T-cell (primary cell): ENCODE results near the gene PIGM. TPM values are rescaled to one million over a fixed set of nuclear protein-coding genes. Genes with fewer than 3 reads are reported as not detected.
A peak's percentile ranks its signal among the peaks of the same experiment; 100 is the strongest.

ENCODE experiments used
- ATAC-seq, 4 experiments: fragments of 200-7000 bp in 3 of 4; fragments of 150-1000 bp in 1 of 4; cut with Tn5 transposase; replicated peaks in 1 of 4; 1 replicate in 3 of 4; 2 replicates in 1 of 4; pipeline ENCODE4 v1.10.0; 2021; ENCODE audit warnings: moderate library complexity in 3 of 4, mild to moderate bottlenecking in 2 of 4, moderate number of reproducible peaks in 1 of 4
- CTCF ChIA-PET, 2 donors: fragments of 300-600 bp; sonication (Branson Sonifier 250); formaldehyde crosslinking; loops; one replicate each; lab custom pipeline; 2022; ENCODE audit warnings: antibody characterized with exemption in 2 of 2; lab: Charles Lee
- POLR2A ChIA-PET, 2 donors: fragments of 300-600 bp; sonication (Branson Sonifier 250); formaldehyde crosslinking; loops; one replicate each; lab custom pipeline; 2022; ENCODE audit warnings: antibody characterized with exemption in 2 of 2; lab: Charles Lee
- DNase-seq, 35 experiments: peaks; one replicate each; pipeline versions ENCODE4 v3.0.0 to v3.0.0-alpha.2; 2013 to 2023
- H3K27ac ChIP-seq: one replicate; pipeline ENCODE4 v1.5.1; 2013; ENCODE audit warnings: low read length
- H3K27me3 ChIP-seq, 2 experiments: replicated peaks in 1 of 2; 1 replicate in 1 of 2; 2 replicates in 1 of 2; pipeline versions ENCODE4 v1.6.1 to v1.7.0; 2013; ENCODE audit warnings: low read length in 1 of 2, mixed read lengths in 1 of 2; ENCODE audit not compliant: control insufficient read depth in 2 of 2, insufficient read depth in 2 of 2; ENCODE audit errors: extremely low read depth in 1 of 2
- H3K36me3 ChIP-seq, 2 donors: 1 replicate in 1 of 2; 2 replicates in 1 of 2; pipeline versions ENCODE4 v1.6.1 to v1.7.0; 2013; ENCODE audit warnings: low read length in 1 of 2; ENCODE audit not compliant: control insufficient read depth in 2 of 2, insufficient read depth in 1 of 2; ENCODE audit errors: extremely low read depth in 1 of 2
- H3K4me1 ChIP-seq, 2 experiments: 1 replicate in 1 of 2; 2 replicates in 1 of 2; pipeline versions ENCODE4 v1.6.1 to v1.7.0; 2013; ENCODE audit warnings: low read length in 2 of 2, mixed read lengths in 1 of 2; ENCODE audit not compliant: insufficient read depth in 2 of 2, control insufficient read depth in 1 of 2; ENCODE audit errors: extremely low read depth in 1 of 2
- H3K4me3 ChIP-seq, 2 donors: 1 replicate in 1 of 2; 2 replicates in 1 of 2; pipeline versions ENCODE4 v1.5.1 to v1.7.0; 2013; ENCODE audit warnings: mild to moderate bottlenecking in 2 of 2, low read length in 1 of 2, moderate library complexity in 1 of 2; ENCODE audit not compliant: control insufficient read depth in 1 of 2; ENCODE audit errors: extremely low read depth in 1 of 2
- H3K9me3 ChIP-seq: 2 replicates; pipeline ENCODE4 v1.7.0; 2013
- H3K27ac Mint-ChIP-seq, 2 donors: one replicate each; pipeline ENCODE4 v1.8.0; 2020 to 2021; ENCODE audit warnings: mild to moderate bottlenecking in 2 of 2, mixed read lengths in 2 of 2
- H3K27me3 Mint-ChIP-seq, 2 donors: one replicate each; pipeline ENCODE4 v1.8.0; 2021 to 2022; ENCODE audit warnings: mixed read lengths in 2 of 2
- H3K36me3 Mint-ChIP-seq: one replicate; pipeline ENCODE4 v1.8.0; 2021; ENCODE audit warnings: mixed read lengths
- H3K4me1 Mint-ChIP-seq, 3 donors: one replicate each; pipeline ENCODE4 v1.8.0; 2020 to 2022; ENCODE audit warnings: mixed read lengths in 3 of 3, mild to moderate bottlenecking in 1 of 3
- H3K4me3 Mint-ChIP-seq, 3 donors: one replicate each; pipeline ENCODE4 v1.8.0; 2020 to 2022; ENCODE audit warnings: mild to moderate bottlenecking in 3 of 3, mixed read lengths in 3 of 3, moderate library complexity in 3 of 3
- H3K9me3 Mint-ChIP-seq, 3 donors: one replicate each; pipeline ENCODE4 v1.8.0; 2020 to 2022; ENCODE audit warnings: mixed read lengths in 3 of 3
- WGBS: methylation state at CpG from one replicate; pipeline ENCODE4 v1.1.5; 2013; ENCODE audit warnings: missing lambda C conversion rate; ENCODE audit not compliant: insufficient coverage; 5-methylcytosine and 5-hydroxymethylcytosine counted together
- total RNA-seq, 35 experiments: library from RNA in 6 of 35; stranded (reverse) in 6 of 35; fragments of 120-200 nt in 1 of 35; gene quantifications; one replicate each; pipeline versions ENCODE4 v1.2.1 to v1.2.4 and lab custom pipeline; 2013 to 2026

Gene PIGM
- total RNA-seq, 5 donors from 2014 or later (not counting 1 experiment from before 2014, with no cell fraction given), result 3.2 to 9.7 (median 8.4) TPM

GRCh38 chr1:160006312-160006940 lies 25.4 kb downstream of the PIGM start:
- Mint-ChIP-seq H3K9me3 (no peaks in the 10 kb centered on the region), H3K4me1 (no peaks in the 10 kb centered on the region), H3K4me3 (no peak overlapping the region), H3K27me3 (peaks cover 10 to 12% of the 10 kb centered on the region in 2 donors), H3K36me3 (no peaks in the 10 kb centered on the region), H3K27ac (no peak overlapping the region)
- Histone ChIP-seq H3K4me1 (no peaks in the 10 kb centered on the region), H3K9me3 (no peaks in the 10 kb centered on the region), H3K36me3 (no peaks in the 10 kb centered on the region), H3K27ac (no peak overlapping the region), H3K4me3 (no peak overlapping the region), H3K27me3 (peaks cover 2 to 14% of the 10 kb centered on the region in 2 experiments)
- ChIA-PET POLR2A (interaction anchor here in 1 of 2 donors (0.7 kb wide), 1 partner anchor 167 kb away, joined by 3 read pairs; no protein-coding TSS in a partner anchor), CTCF (interaction anchor here (0.5 to 3.5 kb wide), 26 partner anchors 8 to 998 kb away, joined by 3 to 16 read pairs (median 5); partner anchors contain the start of gene DUSP23 (in 1 of the 2))
- WGBS, result 6% methylated on average over 2 of the region's 5 CpGs
- ATAC-seq, result peak; percentile 75 to 85 (median 83)
- peak; percentile 38 to 83 (median 66) for DNase-seq

- no peak overlapping the region for H3K4me3 ChIP-seq
- H3K27me3 Mint-ChIP-seq, result peaks cover 3 to 7% of the 10 kb centered on the region in 2 donors
- H3K4me1 ChIP-seq, result no peaks in the 10 kb centered on the region
- H3K36me3 Mint-ChIP-seq, result no peaks in the 10 kb centered on the region
- peaks cover 2 to 10% of the 10 kb centered on the region in 2 experiments for H3K27me3 ChIP-seq
- no peak overlapping the region for H3K4me3 Mint-ChIP-seq
- ATAC-seq, result no peak
- no peak overlapping the region for H3K27ac ChIP-seq
- DNase-seq, result no peak
- ChIA-PET POLR2A (interaction anchor here in 1 of 2 donors (0.6 kb wide), 1 partner anchor 47 kb away, joined by 3 read pairs; no protein-coding TSS in a partner anchor), CTCF (interaction anchor here (0.6 to 3.5 kb wide), 6 partner anchors 15 to 224 kb away, joined by 3 to 14 read pairs (median 4); partner anchors contain the start of gene DUSP23 (in 1 of the 2))
- H3K9me3 ChIP-seq, result no peaks in the 10 kb centered on the region
- H3K4me1 Mint-ChIP-seq, result no peaks in the 10 kb centered on the region
- no peak overlapping the region for H3K27ac Mint-ChIP-seq
- no peaks in the 10 kb centered on the region for H3K36me3 ChIP-seq
- WGBS, result 71% methylated on average over 4 of the region's 4 CpGs
- H3K9me3 Mint-ChIP-seq, result no peaks in the 10 kb centered on the region
Measured at GRCh38 chr1:160005070-160005469, 26.7 kb downstream of the PIGM start.

GRCh38 chr1:160004425-160004824 lies 27.4 kb downstream of the PIGM start:
- ATAC-seq (no peak), DNase-seq (no peak)
- Histone ChIP-seq H3K4me1 (no peaks in the 10 kb centered on the region), H3K36me3 (no peaks in the 10 kb centered on the region), H3K27me3 (peaks cover 0 to 10% of the 10 kb centered on the region in 2 experiments), H3K9me3 (no peaks in the 10 kb centered on the region), H3K27ac (no peak overlapping the region), H3K4me3 (no peak overlapping the region)
- H3K27ac Mint-ChIP-seq, result no peak overlapping the region
- H3K4me1 Mint-ChIP-seq, result no peaks in the 10 kb centered on the region
- CTCF ChIA-PET, result interaction anchor here (0.6 to 0.9 kb wide), 3 partner anchors 27 to 104 kb away, joined by 3 to 4 read pairs (median 3); no protein-coding TSS in a partner anchor
- H3K4me3 Mint-ChIP-seq, result no peak overlapping the region
- POLR2A ChIA-PET, result interaction anchor here in 1 of 2 donors (0.6 to 0.7 kb wide), 2 partner anchors 46 to 216 kb away, joined by 3 read pairs; no protein-coding TSS in a partner anchor
- WGBS, result 75% methylated on average over 1 of the region's 2 CpGs
- no peaks in the 10 kb centered on the region for H3K36me3 Mint-ChIP-seq
- H3K27me3 Mint-ChIP-seq, result peaks cover 0 to 3% of the 10 kb centered on the region in 2 donors
- no peaks in the 10 kb centered on the region for H3K9me3 Mint-ChIP-seq

- ChIA-PET CTCF (interaction anchor here (0.6 to 0.9 kb wide), 2 partner anchors 27 to 103 kb away, joined by 3 to 4 read pairs; no protein-coding TSS in a partner anchor), POLR2A (interaction anchor here (0.5 to 0.7 kb wide), 2 partner anchors 215 to 282 kb away, joined by 3 to 5 read pairs; no protein-coding TSS in a partner anchor)
- peaks cover 0 to 3% of the 10 kb centered on the region in 2 donors for H3K27me3 Mint-ChIP-seq
- H3K27ac ChIP-seq, result no peak overlapping the region
- DNase-seq, result no peak
- no peak overlapping the region for H3K27ac Mint-ChIP-seq
- 100% methylated on average over 1 of the region's 1 CpG for WGBS
- H3K4me3 ChIP-seq, result no peak overlapping the region
- no peaks in the 10 kb centered on the region for H3K9me3 ChIP-seq
- H3K36me3 ChIP-seq, result no peaks in the 10 kb centered on the region
- H3K4me1 ChIP-seq, result no peaks in the 10 kb centered on the region
- H3K27me3 ChIP-seq, result peaks cover 0 to 8% of the 10 kb centered on the region in 2 experiments
- no peak for ATAC-seq
- no peak overlapping the region for H3K4me3 Mint-ChIP-seq
- H3K4me1 Mint-ChIP-seq, result no peaks in the 10 kb centered on the region
- no peaks in the 10 kb centered on the region for H3K9me3 Mint-ChIP-seq
- no peaks in the 10 kb centered on the region for H3K36me3 Mint-ChIP-seq
Measured at GRCh38 chr1:160004001-160004400, 27.8 kb downstream of the PIGM start.

- peaks cover 3 to 9% of the 10 kb centered on the region in 2 donors for H3K27me3 Mint-ChIP-seq
- POLR2A ChIA-PET, result no interaction called here
- H3K4me1 ChIP-seq, result no peaks in the 10 kb centered on the region
- CTCF ChIA-PET, result no interaction called here
- H3K36me3 Mint-ChIP-seq, result no peaks in the 10 kb centered on the region
- no peaks in the 10 kb centered on the region for H3K36me3 ChIP-seq
- no peaks in the 10 kb centered on the region for H3K9me3 ChIP-seq
- H3K4me3 ChIP-seq, result no peak overlapping the region
- no CpG with 5 or more reads among the region's 2 CpGs for WGBS
- H3K4me3 Mint-ChIP-seq, result no peak overlapping the region
- no peaks in the 10 kb centered on the region for H3K4me1 Mint-ChIP-seq
- no peak for ATAC-seq
- no peaks in the 10 kb centered on the region for H3K9me3 Mint-ChIP-seq
- H3K27me3 ChIP-seq, result peaks cover 0 to 8% of the 10 kb centered on the region in 2 experiments
- DNase-seq, result no peak
- no peak overlapping the region for H3K27ac ChIP-seq
- H3K27ac Mint-ChIP-seq, result no peak overlapping the region
Measured at GRCh38 chr1:160001440-160001839, 30.4 kb downstream of the PIGM start.

GRCh38 chr1:159999204-159999603 lies 32.6 kb downstream of the PIGM start:
- Mint-ChIP-seq H3K9me3 (no peaks in the 10 kb centered on the region), H3K4me1 (no peaks in the 10 kb centered on the region), H3K36me3 (no peaks in the 10 kb centered on the region), H3K27me3 (peaks cover 3 to 15% of the 10 kb centered on the region in 2 donors), H3K4me3 (no peak overlapping the region), H3K27ac (no peak overlapping the region)
- ATAC-seq, result no peak
- POLR2A ChIA-PET, result no interaction called here
- Histone ChIP-seq H3K4me3 (no peak overlapping the region), H3K27ac (no peak overlapping the region), H3K27me3 (no peaks in the 10 kb centered on the region), H3K4me1 (no peaks in the 10 kb centered on the region), H3K36me3 (no peaks in the 10 kb centered on the region), H3K9me3 (no peaks in the 10 kb centered on the region)
- no peak for DNase-seq
- CTCF ChIA-PET, result interaction anchor here in 1 of 2 donors (0.9 kb wide), 1 partner anchor 9 kb away, joined by 4 read pairs; no protein-coding TSS in a partner anchor
- WGBS, result 80% methylated on average over 3 of the region's 4 CpGs
